ENCODE measurements around the gene ACSS3.
"Not testable (repeated sequence)": the region's sequence is repeated elsewhere in the genome, so short reads cannot be mapped to it uniquely, and the experiment has no call there.

ACSS3 gene

DNA sequence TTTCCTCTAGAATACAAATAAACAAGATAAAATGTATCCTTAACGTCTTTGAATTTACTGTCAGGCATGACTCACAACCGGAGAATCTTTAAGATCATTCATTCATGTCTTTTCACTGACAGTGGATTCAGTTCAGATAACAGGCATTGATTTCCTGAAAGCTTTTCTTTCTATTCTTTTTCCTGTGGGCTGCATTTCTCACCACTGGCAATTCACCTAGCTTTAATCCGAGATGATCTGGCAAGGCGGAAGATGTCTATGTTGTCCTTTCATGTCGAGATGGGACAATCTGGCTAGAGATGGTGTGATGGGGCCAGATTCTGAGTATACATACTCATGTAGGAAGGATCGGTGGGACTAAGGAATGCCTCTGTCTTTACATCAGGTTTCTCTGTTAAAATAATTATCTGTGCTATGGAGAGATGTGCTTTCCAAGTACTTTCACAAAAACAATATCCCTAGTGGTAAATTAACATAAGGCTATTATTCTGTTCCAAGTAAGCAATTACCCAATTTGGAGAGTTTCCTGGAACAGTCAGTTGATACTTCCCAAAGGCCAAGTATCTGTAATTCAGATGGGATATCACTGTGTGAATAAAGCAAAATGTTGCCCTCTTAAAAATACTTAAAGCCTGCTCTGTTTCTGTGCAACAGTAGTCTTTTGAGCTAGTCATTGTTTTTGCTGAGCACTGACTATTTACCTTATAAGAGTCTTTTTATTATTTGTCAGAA is 17.8 kb downstream of the ACSS3 start:
- no peak for DNase-seq (ENCODE audit: low read depth)

DNA sequence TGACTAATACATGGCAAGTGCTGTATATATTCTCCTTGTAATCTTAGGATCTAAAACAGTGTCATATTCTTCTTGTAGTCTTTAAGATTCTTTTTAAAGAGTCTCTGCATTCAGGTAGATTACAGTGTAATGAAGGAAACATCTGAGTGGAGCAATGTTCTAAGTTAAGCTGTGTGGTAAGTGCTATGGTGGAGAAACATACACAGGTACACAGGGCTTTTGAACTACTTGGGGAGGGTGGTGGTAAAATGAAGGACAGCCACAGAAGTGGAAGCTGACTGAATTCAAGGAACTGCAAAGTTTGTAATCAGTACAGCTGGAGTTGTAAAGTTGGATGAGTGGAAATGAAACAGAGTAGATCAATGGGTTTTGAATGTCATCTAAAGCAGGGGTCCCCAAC is 27.8 kb downstream of the ACSS3 start:
- DNase-seq (ENCODE audit: low read depth): no peak

DNA sequence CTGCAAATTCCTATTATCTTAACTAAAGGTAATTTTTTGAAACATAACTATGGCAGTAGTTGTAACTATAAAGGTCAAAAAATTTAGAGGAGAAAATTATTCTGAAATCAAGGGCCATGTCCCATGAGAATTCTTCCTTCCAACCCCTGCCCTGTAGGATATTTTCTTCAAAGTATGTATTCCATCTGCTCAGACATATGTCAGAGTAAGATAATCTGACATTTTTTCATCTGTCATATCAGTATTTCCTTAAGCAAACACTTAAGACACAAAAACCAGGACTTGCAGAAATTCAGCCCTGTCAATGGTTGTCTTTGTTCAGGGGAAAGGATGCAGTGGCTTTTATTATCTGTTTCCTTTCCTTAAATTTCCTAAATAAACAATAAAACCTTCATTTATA is 36.3 kb downstream of the ACSS3 start:
- no peak for DNase-seq (ENCODE audit: low read depth)

DNA sequence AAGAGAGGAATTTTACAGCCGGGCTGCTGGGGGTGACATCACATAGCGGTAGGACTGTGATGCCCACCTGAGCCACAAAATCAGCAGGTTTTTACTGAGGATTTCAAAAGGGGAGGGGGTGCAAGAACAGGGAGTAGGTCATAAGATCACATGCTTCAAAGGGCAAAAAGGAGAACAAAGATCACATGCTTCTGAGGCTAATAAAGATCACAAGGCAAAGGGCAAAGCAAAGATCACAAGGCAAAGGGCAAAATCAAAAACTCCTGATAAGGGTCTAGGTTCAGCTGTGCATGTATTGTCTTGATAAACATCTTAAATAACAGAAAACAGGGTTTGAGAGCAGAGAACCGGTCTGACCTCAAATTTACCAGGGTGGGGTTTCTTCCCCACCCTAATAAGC is 41.2 kb downstream of the ACSS3 start:
- not testable (repeated sequence) for DNase-seq (ENCODE audit: low read depth)

DNA sequence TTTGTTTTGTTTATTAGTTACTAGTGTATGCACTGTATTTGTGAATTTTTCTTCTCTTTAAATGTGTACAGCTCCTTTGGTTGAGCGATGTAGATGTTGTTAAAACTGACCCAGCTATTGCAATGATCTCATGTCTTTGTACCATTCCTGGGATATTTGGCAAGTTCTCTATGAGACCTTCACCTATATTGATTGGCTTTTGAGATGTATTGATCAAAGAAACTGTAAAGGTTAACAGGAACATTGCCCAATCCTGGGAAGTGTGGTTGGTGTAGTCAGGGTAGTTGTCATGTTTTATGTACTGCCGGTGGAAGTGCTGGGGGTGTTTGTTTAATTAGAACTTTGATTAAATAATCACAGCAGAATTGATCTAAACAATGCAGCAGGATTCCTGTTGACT is 43.1 kb downstream of the ACSS3 start:
- no peak for DNase-seq (ENCODE audit: low read depth)

DNA sequence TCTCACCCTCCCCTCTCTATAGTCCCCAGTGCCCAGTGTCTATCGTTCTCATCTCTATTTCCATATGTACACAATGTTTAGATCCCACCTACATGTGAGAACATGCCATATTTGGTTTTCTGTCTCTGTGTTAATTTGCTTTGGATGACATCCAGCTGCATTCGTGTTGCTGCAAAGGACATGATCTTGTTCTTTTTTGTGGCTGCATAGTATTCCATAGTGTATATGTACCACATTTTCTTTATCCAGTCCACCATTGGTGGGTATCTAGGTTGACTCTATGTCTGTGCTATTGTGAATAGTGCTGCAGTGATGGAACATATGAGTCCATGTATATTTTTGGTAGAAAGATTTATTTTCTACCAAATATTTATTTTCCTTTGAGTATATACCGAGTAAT is 45.7 kb downstream of the ACSS3 start:
- DNase-seq (ENCODE audit: low read depth): no peak

DNA sequence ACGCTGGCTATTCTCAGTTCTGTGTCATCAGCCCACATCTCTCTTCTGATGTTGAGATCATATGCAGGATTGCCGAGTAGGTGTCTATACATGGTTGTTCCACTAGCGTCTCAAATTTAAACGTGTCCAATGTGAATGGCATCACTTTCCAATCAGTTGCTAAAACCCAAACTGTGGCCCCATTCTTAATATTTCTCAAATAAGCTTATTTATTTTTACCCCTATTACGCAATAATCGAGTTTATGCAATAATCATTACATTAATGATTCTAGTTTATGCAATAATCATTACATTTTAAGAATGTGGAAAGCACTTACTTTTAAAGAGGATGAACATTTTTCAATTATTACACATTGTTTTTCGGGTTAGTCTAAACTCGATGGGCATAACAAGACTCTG is 47.8 kb downstream of the ACSS3 start:
- DNase-seq (ENCODE audit: low read depth): no peak

DNA sequence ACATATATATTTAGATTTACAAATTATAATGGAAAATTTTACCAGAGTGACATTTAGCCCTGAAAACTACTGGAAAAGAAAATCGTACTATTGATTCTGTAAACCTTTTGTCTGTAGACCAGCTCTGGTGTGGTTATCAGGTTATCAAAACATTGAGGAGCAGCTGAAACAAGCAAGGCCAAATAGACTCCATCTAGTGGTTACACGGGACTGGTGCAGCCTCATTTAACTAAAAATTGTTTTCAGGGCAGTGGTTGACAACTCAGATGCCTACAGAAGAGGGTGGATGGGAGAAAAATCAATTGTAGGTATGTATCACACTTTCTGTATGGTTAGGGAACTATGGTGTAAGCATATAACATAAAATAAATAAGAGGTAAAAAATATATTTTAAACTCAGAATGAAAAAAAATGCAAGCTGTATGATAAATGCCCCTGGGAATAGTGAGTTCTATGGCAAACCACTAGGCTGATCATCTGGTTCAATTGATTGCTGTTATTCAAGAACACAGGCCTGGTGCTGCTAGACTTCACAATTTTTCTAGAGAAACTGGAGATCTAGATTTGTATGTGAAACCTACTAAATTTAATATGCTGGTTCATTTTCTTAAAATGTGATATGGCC is 51.2 kb downstream of the ACSS3 start:
- DNase-seq (ENCODE audit: low read depth): no peak

DNA sequence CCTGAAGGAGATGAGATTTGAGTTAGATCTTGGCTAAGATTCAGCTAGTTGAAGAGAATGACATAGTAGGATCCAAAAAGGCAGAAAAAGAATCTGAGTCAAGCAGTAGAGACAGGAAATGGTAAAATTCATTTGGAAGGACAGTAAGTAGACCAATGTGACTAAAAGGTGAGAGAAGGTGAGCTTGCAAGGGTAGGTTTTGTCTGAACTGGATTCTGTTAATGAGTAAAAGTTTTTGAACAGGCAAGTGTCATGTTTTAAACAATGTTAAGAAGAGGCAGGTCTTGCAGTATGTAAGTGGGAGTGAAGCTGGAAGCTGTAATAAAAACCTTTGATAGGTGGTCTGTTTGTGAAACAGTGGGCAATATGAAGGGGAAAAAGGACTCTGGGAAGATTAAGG is 58.6 kb downstream of the ACSS3 start:
- no peak for DNase-seq (ENCODE audit: low read depth)

DNA sequence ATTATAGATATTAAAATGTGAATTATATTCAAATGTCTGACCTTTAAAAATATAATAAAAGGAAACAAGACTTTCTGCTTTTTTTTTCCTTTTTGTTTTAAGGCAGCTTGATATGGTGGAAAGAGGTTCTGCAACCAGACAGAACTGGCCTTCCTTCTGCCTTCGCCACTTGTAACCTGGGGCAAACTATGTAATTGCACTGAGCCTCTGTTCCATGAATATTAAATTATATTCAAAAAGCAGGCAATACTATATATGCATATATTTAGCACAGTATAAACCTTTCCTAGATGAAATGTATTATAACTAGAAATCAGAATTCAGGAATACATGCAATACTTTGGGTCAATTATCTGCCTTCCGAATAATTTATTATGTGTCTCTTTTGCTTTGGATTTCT is 59.9 kb downstream of the ACSS3 start:
- DNase-seq (ENCODE audit: low read depth): no peak

DNA sequence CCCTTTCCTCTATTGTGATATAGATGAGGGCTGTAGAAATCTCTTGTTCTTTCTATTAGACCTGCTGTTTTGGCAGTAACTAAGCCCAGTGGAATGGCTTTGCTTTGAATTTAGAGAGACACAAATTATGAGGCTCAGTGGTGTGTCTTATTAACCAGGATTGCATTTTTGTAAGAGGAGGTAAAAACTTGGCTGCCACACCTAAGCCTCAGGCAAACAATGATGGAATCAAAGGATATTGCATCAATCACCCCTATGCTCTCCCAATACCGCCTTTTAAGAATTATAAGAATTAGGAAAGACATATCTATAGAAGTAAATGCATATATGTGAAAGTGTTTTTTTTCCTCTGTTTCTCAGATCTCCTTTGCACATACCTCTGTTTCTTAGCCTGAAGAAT is 63.3 kb downstream of the ACSS3 start:
- no peak for DNase-seq (ENCODE audit: low read depth)

DNA sequence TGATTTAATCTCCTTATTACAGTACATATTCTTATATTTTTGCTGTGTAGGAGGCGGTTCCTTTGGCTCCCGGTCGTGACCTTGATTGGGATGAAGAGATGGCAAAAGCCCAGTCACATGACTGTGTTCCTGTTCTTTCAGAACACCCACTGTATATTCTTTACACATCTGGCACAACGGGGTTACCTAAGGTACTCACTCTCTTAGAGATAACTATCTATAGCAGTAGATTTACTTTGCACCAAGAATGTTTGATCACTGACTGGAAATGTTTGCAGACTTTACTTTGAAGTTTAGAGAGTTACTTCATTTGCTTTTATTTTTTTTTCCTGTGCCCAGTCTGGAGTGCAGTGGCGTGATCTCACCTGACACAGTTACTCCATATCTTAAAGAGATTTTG is 65.2 kb downstream of the ACSS3 start:
- no peak for DNase-seq (ENCODE audit: low read depth)

DNA sequence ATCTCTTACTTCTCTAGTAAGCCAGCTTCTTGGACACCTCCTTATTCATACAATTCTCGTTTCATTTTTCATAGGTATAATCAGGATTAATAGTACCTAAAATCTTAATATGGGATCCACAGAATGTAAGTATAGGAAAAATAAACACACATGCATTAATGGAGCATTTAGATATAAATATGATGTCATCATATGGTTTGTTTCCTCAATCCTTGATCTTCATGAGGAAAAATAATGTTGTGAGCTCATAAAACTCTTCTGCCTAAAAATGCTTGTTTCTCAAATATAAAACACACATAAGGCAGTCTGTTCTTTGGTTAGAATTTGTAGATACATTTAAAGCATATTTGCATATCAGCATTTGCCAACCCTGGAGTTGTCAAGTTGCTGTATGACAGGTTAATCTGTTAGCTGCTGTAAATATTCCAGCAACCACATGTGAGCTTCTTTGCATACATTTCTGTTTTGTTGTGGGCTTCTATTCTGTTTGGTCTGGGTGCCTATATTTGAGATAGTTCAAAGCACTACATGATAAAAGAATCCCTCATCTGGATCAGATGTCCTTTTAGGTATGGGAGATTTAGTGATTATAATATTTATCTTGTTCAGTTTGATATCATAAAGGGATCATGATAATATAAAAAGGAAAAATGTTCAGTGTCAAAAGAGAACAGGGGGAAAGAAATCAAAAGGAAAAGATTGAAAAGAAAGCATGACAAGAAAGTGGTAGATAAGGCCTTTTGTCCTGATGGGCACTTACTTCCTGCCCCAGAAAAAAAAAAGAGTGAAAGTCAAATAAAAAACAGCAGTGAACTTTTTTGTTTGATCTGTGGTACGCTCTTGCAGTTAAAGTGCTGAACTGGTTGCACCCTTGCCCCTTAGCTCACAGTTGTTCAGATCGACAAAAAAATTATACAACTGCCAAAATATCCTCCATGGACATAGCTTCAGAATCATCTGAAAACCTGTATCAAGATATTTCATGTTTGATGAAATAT is 68.6 kb downstream of the ACSS3 start:
- DNase-seq (ENCODE audit: low read depth): no peak

DNA sequence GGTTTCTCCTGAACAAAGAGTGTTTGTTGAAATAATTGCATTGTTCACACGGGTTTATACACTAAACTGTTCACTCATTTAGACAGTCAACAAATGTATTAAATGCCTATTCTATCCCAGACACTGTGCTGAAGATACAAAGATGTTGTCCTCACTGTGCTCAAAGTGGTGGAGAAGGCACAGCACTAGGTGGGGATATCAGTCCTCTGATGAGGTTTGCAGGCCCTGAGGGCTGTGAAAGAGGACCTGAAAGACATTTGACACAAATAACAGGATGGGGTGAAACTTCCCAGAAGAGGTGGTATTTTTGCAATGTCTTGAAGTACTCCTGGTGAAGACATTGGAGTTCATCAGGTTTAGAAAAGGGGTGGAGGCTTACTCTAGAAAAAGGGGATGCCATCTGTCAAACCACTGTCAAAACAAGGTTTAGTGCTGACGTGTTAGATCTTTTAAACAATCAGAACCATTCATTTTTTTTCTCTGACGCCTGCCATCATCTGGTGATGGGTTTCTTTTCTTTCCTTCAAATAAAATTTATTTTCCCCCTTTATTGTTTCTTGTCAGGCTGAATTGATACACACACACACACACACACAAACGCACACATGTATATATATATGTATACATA is 69.5 kb downstream of the ACSS3 start:
- DNase-seq (ENCODE audit: low read depth): no peak

DNA sequence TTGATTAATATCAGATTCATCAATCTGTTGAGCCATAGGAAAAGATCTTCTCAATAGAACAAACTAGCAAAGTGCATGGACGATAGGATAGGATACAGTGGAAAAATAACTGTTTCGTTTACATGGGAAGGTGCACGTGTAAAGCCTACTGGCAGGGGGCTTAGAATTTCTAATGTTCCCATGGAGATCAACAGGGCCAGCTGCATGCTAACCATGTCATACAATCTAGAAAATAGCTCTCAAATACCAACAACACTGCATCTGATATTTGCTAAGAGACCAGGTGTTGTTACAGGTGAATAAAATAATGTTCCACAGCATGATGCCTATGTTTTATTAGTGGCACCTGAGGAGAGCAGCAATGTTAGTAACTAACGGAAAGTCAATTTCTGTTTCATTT is 72.5 kb downstream of the ACSS3 start:
- no peak for DNase-seq (ENCODE audit: low read depth)

DNA sequence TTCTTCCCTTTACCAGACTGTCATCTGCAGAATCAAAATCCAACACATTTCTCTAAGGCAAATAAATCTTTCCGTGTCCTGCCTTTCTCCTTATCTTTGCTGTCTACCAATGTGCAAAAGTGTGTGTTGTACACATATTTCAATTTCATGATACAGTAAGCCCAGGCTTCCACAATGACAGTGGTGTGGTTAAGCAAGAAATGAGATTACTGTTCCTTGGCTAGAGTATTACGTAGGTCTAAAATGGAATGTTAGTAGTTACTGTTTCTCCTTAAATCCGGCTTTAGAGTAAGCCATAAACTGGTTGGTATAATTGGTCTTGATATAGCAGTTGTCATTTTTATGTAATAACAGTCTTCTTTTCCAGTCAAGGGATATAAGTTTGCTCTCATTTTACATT is 82.0 kb downstream of the ACSS3 start:
- DNase-seq (ENCODE audit: low read depth): no peak

DNA sequence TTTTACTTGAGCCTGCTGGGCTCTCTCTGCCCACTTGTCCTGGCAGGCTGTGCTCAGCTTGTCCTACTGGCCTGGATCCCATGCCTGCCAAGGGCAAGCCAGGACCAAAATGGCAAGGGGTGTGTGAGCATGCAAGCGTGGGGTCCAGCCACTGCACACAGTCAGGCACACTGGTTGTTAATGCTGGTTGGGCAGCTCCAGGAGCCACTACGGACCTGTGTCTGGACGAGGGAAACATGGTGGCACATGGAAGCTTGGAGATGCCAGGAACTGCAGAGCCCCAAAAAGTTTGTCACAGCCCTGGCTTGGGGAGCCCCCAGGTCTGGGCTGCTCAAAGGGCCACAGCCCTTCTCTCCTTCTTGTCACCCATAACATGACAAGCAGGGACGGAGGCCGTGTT is 83.8 kb downstream of the ACSS3 start:
- DNase-seq (ENCODE audit: low read depth): no peak

DNA sequence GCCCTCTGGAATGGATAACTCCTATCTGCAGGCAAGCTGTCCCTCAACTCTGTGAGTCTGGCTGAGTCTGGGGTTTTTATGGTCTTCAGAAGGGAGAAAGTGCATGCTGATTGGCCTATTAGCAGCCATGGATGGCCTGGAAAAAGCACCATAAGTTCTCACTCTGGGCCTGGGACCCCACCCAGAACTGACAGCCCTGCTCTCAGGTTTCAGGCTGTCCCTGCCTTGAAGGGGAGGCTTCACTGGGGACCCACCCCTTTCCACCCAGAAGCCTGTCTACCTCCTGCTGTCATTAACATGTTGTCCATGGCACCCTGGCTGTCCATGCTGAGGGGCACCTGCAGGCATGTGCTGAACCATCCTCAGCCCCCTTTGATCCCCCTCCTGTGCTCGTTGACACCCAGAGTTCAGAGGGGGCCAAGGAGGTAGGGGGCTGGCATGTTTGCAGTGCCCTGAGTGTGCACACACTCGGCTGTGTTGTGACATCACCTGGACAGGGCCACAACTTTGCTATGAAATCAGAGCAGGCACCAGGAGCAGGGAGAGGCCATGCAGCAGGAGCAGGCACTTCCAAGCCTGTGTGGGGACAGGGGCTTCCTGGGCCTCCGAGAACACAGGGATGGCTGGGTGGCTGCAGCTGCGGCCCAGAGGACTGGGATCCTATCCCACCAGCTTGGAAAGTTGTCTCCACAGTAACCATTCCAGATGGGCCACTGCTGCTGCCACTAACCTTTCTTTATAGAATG is 84.7 kb downstream of the ACSS3 start:
- no peak for DNase-seq (ENCODE audit: low read depth)

DNA sequence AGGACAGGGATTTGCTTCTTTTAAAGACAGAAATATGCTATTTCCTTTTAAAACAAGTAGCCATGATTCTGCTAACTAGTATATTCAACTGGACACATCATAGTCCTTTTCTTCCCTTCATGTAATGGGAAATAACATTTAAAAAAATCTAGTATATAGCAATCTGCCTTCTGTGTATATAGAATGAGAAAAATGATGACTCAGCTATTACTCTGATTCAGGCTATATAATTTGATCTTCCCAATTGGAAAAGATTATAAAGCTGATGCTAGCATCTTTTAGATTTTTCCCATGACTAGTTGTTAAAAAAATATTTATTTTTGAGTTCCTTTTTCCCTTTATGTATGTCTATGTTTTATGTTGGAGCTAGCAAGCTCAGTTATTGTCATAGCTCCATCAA is 86.9 kb downstream of the ACSS3 start:
- no peak for DNase-seq (ENCODE audit: low read depth)

DNA sequence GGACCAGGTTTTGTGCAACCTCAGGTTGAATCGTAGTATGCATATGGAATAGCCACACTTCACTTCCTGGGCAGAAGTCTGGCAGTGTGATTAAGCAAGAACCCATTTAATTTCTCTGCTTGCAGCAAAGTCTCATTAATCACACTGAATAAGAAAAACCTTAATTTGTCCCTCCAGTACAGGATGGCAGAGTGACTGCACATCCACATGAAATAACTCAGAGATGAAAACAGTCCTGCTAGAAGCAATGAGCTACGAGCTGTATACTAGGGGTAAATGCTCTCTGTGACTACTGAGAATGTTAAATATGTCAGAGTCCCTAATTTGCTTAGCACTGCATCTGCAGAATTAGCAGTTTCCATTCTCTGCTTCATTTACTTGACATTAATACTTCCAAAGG is 88.9 kb downstream of the ACSS3 start:
- DNase-seq (ENCODE audit: low read depth): no peak

DNA sequence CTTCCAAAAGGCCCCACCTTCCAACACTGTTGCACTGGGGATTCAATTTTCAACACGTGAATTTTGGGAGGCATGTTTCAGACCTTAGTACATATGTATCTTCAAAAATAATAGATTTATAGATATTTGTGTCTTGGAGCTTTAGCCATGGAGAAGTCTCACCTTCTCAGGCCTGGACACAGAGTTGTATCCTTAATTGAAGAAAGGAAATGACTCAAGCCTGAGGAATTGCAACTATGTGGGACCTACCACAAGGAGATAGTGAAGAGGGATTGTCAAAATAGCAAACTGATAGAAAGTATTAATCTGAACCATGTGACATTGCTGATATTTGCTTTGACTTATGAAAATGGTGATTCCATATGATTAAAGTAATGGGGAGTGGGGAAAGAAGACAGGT is 89.8 kb downstream of the ACSS3 start:
- DNase-seq (ENCODE audit: low read depth): no peak

DNA sequence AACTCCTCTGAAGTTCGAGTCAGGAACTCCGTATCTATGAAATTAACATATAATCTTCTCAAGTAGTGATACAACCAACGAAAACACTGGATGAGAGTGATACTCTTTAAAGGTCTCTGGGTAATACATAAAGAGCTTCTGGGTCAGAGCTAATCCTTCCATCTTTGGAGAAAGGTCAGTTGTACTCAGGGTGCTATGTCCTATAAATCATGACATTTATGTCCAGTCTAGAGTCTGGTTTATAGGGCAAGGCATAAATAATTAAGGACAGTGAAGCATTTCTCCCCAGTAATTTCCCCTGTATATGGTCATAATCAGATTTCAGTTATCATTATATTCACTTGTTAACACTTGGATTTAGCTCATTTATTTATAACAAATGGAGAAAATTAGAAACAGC is 90.6 kb downstream of the ACSS3 start:
- no peak for DNase-seq (ENCODE audit: low read depth)

Data from T-helper 22 cell (primary cell).